ENCODE data around the gene RTL1. TPM values are rescaled to one million over a fixed set of nuclear protein-coding genes. Genes with fewer than 3 reads are reported as not detected.

The RTL1 gene
- total and polyA plus RNA-seq, 10 of the 15 experiments (the other 5 are each of a cell fraction or from before 2014, with no cell fraction given), result not detected

DNA sequence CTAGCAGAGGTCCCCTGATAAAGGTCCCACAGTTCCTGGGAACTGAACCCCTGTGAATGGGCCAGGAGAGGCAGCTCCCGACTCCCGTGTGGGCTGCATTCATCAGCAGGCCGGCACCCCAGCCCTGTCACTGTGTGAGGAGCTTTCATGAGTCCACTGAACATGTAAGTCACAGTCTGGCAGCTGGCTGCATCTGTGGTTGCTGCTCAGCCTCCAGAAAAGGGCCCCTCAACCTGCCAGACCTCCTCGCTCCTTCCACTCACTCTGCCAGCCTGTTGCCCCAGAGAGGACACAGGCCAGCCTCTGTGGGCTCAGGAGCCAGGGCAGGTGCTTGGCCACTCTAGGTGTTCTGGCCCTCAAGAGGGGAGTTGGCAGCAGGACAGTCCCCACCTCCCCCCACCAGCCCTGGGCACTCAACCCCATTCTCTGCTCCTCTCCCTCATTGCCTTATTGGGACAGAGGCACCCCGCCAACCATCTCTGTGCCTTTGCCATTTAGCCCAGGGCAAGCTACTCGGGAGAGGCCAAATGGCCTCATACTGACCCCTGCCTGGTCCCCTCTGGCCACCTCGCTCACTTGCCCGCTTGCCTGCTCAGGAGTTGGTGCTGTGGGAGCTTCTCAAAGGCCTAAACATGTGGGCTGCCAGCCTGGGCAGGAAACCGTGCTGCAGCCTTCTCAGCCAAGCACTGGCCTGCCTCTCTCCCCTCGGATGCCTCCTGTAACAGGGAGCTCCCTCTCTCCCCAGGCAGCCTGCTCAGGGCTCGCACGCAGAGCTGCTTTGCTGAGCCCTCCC lies 1.9 kb downstream of the RTL1 start:
- FAIRE-seq, result no peak
- BruUV-seq (replicated peaks), result no TSS peak
- no peak overlapping the region for H3K9ac ChIP-seq (ENCODE audit: control insufficient read depth, insufficient read depth, low read length)

GRCh38 chr14:100900837-100901390 lies 2.6 kb downstream of the RTL1 start:
- no peaks in the 10 kb centered on the region for H3K4me1 ChIP-seq (ENCODE audit: control insufficient read depth, insufficient read depth, low read length)
- POLR2A ChIA-PET, result no interaction called here
- H3K27me3 ChIP-seq (replicated peaks in 1 of 2; ENCODE audit: control insufficient read depth in 2 of 2, insufficient read depth in 2 of 2, low read length in 1 of 2), result no peaks in the 10 kb centered on the region; a peak in 2 of 4 replicates
- RAD21 ChIA-PET (ENCODE audit: unreplicated experiment), result no interaction called here
- CTCF ChIA-PET, result no interaction called here
- BruUV-seq (replicated peaks), result no TSS peak
- no peak overlapping the region for H2AFZ ChIP-seq (ENCODE audit: control insufficient read depth, low read depth, low read length)
- WGBS (ENCODE audit: insufficient coverage, insufficient replicate concordance, low lambda C conversion rate, missing lambda C conversion rate), result 36% methylated on average over 15 of the region's 15 CpGs
- H3K9ac ChIP-seq (ENCODE audit: control insufficient read depth, insufficient read depth, low read length), result no peak overlapping the region
- no peaks in the 10 kb centered on the region for H3K79me2 ChIP-seq (ENCODE audit: control insufficient read depth, insufficient read depth, low read length)
- H3K9me3 ChIP-seq (replicated peaks; ENCODE audit: control insufficient read depth, insufficient read depth, low read length), result no peaks in the 10 kb centered on the region
- SMC1A ChIA-PET (ENCODE audit: uncharacterized antibody, unreplicated experiment), result no interaction called here
- H3K4me3 ChIP-seq, result no peak overlapping the region
- DNase-seq (ENCODE audit: low read depth, low spot score), result no peak
- intact Hi-C loops (cut with micrococcal nuclease; ENCODE audit: unreplicated experiment) (no loop called here), in situ Hi-C loops (cut with MboI) (no loop called here)
- no peaks in the 10 kb centered on the region for H3K36me3 ChIP-seq (ENCODE audit: control insufficient read depth in 2 of 2, insufficient read depth in 2 of 2, low read length in 1 of 2)
- H4K20me1 ChIP-seq (ENCODE audit: control insufficient read depth, insufficient read depth), result no peaks in the 10 kb centered on the region
- ATAC-seq, result no peak
- TF ChIP-seq IKZF1 (conservative IDR thresholded peaks at IDR 0.05) (no peak), MEF2B (IDR thresholded peaks at IDR 0.05; ENCODE audit: partially characterized antibody, poor library complexity, severe bottlenecking) (no peak)
- FAIRE-seq, result no peak
- no peak overlapping the region for H3K27ac ChIP-seq (ENCODE audit: control insufficient read depth, insufficient read depth)
- H3K4me2 ChIP-seq (ENCODE audit: control insufficient read depth, insufficient read depth), result no peak overlapping the region

More for the DNA sequence above, 1.9 kb downstream of the RTL1 start:
- ATAC-seq (no peak), DNase-seq (ENCODE audit: low read depth, low spot score) (no peak)
- Histone ChIP-seq H3K4me1 (ENCODE audit: control insufficient read depth, insufficient read depth, low read length) (no peaks in the 10 kb centered on the region), H3K9me3 (replicated peaks; ENCODE audit: control insufficient read depth, insufficient read depth, low read length) (no peaks in the 10 kb centered on the region), H3K4me2 (ENCODE audit: control insufficient read depth, insufficient read depth) (no peak overlapping the region), H4K20me1 (ENCODE audit: control insufficient read depth, insufficient read depth) (no peaks in the 10 kb centered on the region), H3K27me3 (replicated peaks in 1 of 2; ENCODE audit: control insufficient read depth in 2 of 2, insufficient read depth in 2 of 2, low read length in 1 of 2) (no peaks in the 10 kb centered on the region; a peak in 2 of 4 replicates), H3K79me2 (ENCODE audit: control insufficient read depth, insufficient read depth, low read length) (no peaks in the 10 kb centered on the region), H3K36me3 (ENCODE audit: control insufficient read depth in 2 of 2, insufficient read depth in 2 of 2, low read length in 1 of 2) (no peaks in the 10 kb centered on the region), H3K4me3 (no peak overlapping the region), H2AFZ (ENCODE audit: control insufficient read depth, low read depth, low read length) (no peak overlapping the region), H3K27ac (ENCODE audit: control insufficient read depth, insufficient read depth) (no peak overlapping the region)
- RAD21 ChIA-PET (ENCODE audit: unreplicated experiment), result no interaction called here
- POLR2A ChIA-PET, result no interaction called here
- intact Hi-C loops (cut with micrococcal nuclease; ENCODE audit: unreplicated experiment) (no loop called here), in situ Hi-C loops (cut with MboI) (no loop called here)
- WGBS (ENCODE audit: insufficient coverage, insufficient replicate concordance, low lambda C conversion rate, missing lambda C conversion rate), result 12% methylated on average over 10 of the region's 12 CpGs
- TF ChIP-seq ZNF384 (IDR thresholded peaks at IDR 0.05; ENCODE audit: borderline replicate concordance, low read depth, low read length) (no peak), KAT2A (conservative IDR thresholded peaks at IDR 0.05; ENCODE audit: control insufficient read depth, low read depth, low read length) (no peak), STAT3 (IDR thresholded peaks at IDR 0.05; ENCODE audit: low read depth, low read length) (no peak), ZSCAN29 (IDR thresholded peaks at IDR 0.05) (no peak), IKZF2 (IDR thresholded peaks at IDR 0.05) (no peak), TBL1XR1 (IDR thresholded peaks at IDR 0.05; ENCODE audit: low read depth, low read length) (no peak)
- SMC1A ChIA-PET (ENCODE audit: uncharacterized antibody, unreplicated experiment), result no interaction called here
- CTCF ChIA-PET, result no interaction called here

All from GM12878 (cell line).